CD4-positive, alpha-beta T cell treated with Interleukin-1 beta for 1 hour (primary cell): Measurements from ENCODE around the gene KRTAP24-1.

Source experiments
- DNase-seq, 2 donors: peaks; one replicate each; pipeline ENCODE4 v3.0.0-alpha.2; 2020 to 2022

Gene KRTAP24-1, protein sequence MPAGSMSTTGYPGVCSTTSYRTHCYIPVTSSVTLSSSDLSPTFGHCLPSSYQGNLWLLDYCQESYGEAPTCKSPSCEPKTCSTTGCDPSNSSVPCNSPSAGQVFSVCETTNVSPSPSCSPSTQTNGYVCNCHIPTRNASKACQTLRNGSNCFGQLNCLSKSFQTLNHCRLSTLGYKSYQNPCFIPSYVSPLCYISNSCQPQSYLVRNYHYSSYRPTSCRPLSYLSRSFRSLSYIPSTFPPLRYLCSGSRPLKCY

DNA sequence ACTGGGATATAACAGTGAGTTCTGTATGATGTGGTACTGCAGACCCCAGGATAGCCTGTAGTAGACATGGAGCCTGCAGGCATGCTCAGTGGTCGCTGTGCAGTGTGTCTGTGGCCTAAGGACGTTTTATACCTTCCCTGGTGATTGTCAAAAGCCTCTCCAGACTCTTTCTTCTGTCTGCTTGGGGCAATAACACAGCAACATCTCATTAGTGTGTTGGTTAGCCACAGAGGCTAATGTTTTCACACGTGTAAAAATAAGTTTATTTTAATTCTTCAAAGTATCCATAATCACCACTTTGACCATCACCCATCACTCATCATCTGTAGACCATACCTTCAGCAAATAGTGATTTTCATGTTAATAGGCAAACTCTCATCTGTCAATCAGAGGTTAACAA is at the start of gene KRTAP24-1:
Gene KRTAP24-1 (minus strand): TSS at position 101 of the 400 bp plus-strand sequence. CDS start 18 bp downstream, at position 83.
- no peak for DNase-seq

DNA sequence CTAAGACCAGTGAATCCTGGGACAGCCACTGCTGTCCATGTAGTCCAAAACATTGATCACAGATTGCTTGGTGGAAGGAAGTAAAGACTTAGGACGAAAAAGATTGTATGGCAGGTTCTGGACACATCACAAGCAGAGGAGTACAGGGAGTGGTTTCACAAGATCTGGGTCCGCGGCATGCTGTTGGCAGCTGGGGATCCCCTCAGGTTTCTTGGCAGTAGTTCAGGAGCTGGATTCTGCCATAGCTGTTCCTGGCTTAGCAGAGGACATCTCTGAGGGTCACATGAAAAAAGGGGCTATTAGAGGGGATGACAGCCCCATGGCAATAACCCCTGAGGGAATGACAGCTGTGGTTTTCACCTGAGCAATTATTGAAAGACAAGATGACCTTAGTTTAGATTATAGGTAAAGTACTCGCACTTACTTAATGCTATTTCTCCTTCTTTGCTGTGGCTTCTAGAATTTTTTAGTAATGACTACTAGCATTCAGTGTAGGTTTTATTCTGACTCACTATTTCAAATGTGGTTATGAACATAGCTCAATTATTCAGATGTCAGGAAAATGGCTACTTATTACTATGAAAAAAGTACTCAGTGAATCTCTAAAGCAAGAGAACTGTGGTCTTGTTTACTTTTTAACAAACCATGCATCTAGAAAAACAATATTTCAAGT is 46.6 kb upstream of the KRTAP24-1 start:
- DNase-seq, result no peak

DNA sequence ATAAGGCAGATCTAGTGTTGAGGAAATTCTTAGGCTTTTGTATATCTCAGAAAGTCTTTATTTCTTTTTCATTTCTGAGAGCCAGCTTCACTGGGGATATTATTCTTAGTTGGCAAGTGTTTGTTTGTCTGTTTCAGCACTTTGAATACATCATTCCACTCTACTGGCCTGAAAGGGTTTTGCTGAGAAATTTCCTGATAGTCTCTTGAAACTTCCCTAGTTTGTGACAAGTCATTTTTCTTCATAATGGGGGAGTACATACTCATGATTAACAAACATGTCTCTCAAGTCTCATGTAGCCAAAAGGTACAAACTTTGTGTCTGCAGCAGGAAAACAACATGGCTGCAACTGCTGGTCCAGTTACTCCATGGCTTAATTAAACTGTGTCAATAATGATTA is 43.6 kb upstream of the KRTAP24-1 start:
- DNase-seq, result no peak

DNA sequence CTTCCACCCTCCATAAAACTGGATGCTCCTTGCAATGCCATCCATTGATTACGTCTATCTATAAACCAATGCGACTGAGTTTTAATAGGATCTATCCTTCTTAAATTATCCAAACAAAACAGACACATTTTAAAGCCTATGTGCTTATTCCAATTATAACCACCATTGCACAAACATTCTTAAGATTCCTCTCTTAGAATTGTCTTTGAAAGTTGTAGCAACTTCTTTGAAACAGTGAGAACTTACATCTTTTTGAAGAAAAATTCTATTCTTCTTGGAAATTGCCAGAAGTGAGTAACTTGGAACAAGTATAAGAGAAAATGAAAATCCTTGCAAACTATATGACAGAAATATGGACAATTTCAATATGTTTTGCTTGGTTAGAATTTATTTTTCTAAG is 37.5 kb upstream of the KRTAP24-1 start, which contains the start of gene KRTAP26-1:
Gene KRTAP26-1 (minus strand): TSS at position 101 of the 400 bp plus-strand sequence. CDS start 280 bp downstream, outside the sequence.
- no peak for DNase-seq

DNA sequence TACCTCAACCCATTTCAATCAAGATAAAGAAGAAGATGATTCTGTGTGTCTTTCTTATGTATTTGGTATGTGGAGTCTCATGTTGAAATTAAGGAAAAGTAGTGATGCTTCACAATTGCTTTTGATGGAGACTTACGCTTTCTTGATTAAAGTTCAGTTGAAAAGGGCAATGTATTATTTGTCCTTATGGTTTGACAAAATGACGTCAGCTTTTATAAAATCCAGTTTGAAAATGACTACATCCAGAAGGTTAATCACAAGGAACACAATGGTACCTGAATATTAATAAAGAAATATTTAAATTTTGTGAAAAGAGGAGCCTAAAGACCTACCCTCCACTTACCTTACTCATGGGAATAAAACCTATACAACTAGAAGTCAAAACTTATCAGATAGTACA is 33.0 kb upstream of the KRTAP24-1 start:
- DNase-seq, result no peak

DNA sequence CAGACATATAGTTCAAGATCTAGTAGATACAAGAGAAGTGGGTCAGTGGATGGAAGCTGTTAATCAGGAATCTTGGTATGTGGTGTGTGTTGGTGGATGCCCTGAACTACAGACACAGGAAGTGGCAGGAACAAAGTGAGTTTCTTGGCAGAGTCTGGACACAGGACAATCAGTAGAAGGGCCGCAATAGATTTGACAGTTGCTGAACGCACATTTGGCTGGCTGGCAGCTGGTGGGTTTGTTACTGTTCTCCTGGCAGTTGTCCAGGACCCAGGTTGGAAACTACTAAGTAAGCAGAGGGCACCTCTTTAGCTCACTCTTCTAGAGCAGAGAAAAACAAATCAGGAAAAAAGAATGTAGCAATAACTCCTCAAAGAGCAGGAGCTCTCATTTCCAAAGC is 24.1 kb upstream of the KRTAP24-1 start:
- no peak for DNase-seq

DNA sequence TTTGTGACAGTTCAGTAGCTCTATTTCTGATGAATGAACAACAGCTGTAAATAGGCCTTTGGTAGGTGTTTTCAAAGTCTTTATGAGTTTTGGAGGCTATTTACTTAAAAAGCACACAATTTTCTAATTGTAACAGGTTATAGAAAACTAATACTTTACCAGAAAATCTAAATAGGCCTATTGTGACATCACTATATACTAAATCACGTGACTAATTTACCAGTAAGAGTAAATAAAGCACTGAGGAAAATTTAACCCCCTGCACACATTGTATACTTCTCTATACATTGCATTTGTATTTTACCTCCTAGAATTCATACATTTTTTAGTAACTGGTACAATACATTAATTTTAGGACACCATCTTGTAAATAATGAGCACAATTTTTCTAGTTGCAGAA is 22.4 kb upstream of the KRTAP24-1 start:
- DNase-seq, result no peak

DNA sequence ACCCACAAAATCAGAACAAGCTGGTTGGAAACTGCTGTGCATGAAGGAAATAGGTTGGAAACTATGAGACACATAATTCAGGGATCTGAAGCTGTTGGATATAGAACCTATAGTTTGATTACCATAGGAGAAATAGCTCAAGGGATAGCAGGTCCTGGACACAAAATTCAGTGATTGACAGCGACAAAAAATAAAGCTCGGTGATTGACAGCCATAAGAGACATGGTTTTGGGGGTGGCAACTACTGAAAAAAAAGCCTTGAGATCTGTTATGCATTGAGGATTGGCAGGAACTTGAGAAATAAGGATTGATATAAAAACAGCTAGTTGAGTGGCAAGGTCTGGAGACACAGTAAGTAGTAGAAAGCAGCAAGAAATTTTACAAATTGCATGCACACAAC is 6.5 kb upstream of the KRTAP24-1 start, which contains the start of gene KRTAP25-1:
Gene KRTAP25-1 (minus strand): TSS at position 300 of the 400 bp plus-strand sequence. CDS start 24 bp downstream, at position 276.
- DNase-seq, result no peak

DNA sequence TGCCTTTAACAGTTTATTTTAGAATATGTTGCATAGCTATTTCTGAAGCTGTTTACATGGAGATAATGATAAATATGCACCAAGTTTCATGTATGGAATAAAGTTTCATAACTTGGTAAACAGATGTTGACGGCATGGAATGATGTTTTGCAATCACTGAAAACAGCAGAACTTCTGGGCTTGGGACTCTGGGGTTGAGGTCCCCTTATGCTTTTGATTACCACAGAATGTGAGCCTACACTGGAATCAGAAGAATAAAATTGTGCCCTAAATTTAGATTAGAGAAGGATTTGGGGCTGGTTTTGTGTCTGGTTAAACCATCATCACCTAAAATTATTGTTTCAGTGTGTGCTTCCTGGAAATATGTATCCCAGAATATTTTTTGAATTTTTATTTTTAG is 11.1 kb downstream of the KRTAP24-1 start:
- DNase-seq, result no peak

DNA sequence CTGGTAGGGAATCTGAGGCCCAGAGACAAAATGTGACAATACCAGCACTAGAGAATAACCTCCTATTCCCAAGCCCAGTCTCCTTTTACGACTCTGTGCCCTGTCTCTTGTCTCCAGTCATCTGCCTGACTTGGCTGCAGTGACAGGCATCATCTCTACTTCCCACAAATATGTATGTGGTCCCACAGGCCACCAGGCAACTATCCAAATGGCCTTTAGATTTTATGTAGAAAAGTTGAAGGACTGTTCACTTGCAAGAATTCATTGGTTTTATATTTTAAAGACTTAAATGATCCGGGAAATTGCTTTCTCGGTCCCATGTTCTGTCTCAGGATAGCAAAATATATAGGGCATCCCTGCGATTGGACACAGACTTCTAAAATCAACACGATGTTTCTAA is 11.6 kb downstream of the KRTAP24-1 start:
- no peak for DNase-seq

DNA sequence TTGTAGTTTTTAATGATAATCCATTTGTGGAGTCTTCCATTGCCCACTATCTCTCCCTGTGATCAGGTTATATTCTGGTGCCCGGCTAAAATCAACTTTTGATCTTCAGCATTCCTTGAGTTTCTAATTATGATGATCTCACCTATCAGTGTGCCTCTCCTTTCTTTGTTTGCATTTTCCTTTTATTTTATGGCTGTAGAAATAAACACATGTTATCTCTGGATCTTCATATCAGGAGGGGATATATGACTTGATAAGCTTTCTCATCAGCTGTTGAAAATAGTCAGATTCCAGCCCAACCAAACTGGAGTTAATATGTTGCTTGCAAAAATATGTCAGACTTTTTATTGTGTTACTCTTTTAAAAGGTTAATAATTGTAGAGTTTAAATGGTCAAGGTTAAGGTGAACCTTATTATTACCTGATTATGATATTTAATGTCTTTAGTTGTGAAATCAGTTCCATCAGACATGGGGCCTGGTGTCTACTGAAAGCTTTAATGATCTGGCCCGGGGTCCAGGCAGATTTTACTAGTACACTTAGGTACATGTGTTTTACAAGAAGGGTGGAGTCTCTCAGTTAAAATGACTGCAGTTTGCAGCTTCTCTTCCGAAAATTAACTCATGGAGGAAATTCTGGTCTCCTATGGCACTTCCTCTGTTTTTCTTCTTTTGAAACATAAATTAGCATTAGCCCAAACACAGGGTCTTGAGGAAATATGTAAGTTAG is 12.8 kb downstream of the KRTAP24-1 start:
- no peak for DNase-seq

DNA sequence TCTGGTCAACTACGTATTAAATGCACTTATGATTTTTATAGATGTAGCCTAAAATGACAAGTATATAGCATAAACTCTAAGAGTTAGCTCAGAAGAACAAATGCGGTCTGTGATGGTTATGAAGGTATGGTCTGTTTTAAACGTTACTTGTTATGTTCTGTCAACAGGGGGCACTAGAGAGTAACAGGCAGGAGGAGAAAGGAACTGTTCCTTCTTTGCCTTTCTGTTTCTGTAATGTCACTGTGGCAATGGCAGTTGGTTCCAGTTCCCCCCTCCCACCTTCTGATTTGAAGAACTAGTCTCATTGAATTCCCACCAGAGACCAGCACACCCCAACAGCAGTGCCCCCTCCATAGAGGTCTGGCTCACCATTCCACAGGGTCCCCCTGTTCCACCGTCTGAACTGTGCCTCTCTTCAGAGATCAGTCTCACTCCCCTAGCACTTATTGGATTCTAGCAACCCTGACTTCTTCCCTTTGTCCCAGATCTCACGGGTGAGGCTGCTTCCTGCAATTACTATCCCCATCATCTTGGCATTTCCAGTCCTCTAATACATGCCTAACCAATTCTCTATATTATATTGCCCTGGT is 14.0 kb downstream of the KRTAP24-1 start:
- DNase-seq, result no peak

DNA sequence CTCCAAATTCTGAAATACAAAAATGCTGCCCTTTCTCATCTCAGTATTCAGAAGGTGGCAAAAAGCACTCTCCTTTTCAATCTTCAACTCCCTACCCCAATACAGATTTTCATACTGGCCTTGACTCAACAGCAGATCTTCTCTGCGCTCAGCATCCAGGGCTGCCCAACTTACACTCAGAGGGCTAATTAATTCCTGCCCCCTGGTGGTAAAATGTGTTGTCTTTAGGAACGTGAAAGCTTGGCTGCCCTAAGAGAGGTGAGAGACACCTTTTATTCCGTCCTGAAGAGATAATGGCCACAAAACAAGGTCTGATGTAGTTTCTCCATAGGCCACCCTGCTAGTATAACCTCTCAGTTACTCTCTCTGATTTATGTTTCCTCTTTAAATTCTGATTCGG is 25.0 kb downstream of the KRTAP24-1 start:
- DNase-seq, result no peak

DNA sequence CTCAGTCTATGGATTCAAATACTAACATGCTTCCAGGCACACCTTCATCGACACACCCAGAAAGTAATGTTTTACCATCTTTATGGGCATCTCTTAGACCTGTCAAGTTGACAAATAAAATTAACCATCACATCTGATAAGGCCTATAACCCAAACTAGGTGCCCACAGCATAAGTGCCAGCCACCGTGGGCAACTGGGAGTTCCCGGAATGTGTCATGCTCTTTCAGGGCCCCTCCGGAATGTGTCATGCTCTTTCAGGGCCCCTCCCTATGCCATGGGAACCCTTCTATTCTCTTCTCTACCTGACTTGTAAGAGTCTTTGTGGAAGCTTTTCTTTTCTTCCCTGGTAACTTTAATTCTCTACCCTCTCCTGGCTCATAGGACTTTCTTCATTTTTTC is 26.6 kb downstream of the KRTAP24-1 start:
- DNase-seq, result no peak

DNA sequence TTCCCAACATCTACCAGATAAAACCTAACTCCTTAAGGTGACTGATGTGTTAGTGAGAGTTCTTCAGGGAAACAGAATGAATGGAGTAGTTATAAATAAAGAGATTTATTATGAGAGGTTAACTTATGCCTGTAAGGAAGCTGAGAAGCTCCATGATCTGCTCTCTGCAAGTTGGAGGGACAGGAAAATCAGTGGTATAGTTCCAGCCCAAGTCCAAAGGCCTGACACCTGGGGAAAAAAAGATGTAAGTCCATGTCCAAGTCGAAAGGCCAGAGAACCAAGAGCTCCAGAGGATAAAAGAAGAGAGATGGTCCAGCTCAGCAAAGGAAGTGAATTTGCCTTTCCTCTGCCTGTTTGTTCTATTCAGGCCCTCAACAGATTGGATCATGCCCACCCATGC is 27.1 kb downstream of the KRTAP24-1 start:
- no peak for DNase-seq

DNA sequence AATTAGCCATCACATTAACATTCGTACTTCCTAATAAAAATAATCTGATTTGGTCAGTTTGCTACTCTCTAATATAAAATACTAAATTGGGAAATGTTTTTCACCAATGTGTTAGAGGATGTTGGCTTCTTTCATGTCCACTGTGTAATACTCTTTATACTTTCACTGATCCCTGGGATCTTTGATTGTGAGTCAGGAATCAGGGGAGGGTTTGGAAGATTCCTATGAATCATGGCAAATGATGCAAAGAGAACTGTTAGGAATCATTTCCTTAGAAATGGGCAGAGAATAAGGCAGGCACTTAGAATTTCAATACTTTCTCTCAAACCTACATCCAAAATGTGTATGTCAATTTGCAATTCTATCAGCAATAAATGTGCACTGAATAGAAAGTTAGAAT is 31.0 kb downstream of the KRTAP24-1 start:
- DNase-seq, result no peak

DNA sequence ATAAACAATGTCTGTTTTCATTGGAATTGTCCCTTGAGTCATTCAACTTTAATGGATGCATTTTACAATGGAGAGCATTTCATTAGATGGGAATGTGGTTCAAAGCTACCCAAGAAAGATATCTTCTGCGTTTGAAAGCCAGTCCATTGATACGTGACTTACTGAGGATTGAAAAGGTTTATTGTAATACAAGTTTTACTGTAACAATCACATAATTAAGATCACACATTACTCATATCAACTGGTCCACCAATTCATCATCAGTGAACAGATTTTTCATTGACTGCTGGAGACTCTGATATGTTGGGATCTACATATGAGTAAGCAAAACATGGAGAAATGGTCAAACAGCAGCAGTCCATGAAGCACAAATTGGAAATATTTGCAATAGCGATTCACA is 32.8 kb downstream of the KRTAP24-1 start:
- DNase-seq, result no peak

DNA sequence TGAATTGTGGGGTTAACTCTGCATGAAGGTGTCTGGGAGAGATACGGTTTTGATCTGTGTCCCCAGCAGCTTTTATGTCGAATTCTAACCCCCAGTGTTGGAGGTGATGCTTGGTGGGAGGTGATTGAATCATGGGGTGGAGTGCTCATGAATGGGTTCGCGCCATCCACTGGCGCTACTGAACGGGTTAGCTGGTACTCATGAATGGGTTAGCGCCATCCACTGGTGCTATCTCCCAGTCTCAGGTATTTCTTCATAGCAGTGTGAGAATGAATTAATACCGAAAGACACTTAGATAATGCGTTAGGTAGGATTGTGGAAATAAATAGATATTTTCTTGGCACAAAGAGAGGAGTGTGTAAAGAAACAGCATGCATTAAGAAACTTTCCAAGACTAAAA is 33.9 kb downstream of the KRTAP24-1 start:
- DNase-seq, result no peak

DNA sequence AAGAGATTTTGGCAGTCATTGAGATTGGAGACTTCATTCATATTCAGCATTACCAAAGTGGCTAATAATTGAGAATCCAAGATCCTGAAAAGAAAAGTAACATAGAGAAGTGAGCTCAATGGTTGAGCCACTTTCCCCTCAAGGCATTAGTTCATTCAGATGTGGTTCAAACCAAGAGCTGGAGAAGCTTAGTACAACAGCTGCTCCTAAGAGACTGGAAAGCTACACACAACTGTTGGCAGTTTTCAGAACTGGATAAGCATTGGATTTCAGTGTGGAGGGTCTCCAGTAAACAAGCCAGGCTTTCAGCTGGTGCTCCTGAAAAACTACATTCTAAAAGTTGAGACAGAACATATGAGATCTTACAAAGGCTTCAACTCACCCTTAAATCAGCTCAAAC is 37.7 kb downstream of the KRTAP24-1 start:
- no peak for DNase-seq

DNA sequence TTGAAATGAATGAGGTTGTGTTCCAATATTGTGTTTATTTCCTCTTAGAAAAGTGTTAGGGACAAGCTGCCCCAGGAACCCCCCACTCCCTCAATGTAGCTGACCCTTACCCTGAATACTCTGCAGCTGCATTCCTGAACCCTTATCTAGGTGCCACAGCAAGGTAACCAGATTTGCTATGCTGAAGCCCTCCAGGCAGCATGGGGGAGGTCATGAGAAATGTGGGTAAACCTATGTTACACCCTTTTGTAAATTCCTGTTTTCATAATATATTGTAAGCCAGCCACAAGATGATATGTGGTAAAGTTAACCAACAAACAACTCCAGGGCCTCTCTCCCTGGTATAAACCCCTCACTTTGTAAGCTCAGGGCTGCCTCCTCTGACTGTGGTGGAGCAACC is 39.1 kb downstream of the KRTAP24-1 start:
- no peak for DNase-seq

DNA sequence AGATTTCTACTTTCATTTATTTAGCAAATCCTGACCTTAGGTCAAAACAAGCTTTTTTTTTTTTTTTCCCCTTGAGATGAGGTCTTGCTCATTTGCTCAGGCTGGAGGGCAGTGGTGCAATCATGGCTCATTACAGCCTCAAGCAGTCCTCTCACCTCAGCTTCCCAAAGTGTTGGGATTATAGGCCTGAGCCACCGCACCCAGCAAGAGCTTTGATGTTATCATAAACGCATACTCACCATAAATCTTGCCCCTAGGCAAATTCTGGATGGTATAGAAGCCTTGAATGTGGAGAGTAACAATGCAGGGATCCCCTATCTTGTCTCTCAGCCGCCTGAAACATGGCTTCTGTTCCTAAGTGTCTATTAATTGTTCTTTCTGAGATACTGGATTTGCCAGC is 42.1 kb downstream of the KRTAP24-1 start:
- DNase-seq, result no peak

DNA sequence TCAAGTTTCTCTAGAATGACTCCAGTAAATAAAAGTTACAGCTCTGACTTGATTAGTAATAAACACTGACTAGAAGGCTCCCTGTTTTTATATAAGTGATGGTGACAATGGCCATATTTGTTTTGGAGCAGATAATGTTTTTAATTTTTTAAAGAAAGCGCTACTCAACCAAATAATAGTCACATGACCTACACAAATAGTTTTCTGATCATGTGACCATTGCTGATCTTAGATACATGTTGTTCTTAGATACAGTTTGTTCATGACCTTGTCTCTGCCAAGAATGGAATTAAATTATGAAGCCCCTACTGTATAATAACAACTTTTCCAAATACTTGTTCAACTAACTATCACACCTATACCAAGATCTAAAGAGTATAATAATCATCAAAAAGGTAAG is 44.6 kb downstream of the KRTAP24-1 start:
- DNase-seq, result no peak

DNA sequence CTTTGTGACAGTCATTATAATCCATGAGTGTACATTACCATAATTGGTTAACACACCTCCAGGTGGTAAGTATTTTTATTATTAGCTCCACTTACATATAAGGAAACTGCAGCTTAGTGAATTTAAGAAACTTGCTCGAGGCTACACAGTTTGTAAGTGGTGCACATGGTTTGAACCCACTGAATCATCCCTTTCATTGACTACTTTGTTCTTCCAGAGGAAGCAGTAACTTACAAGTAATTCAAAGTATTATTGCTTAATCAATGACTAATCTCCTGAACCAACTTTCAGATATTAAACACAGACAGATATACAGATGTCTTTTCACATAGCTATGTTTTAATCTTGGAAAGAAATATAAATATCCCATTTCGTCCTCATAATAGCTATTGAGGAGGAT is 48.1 kb downstream of the KRTAP24-1 start:
- DNase-seq, result no peak

DNA sequence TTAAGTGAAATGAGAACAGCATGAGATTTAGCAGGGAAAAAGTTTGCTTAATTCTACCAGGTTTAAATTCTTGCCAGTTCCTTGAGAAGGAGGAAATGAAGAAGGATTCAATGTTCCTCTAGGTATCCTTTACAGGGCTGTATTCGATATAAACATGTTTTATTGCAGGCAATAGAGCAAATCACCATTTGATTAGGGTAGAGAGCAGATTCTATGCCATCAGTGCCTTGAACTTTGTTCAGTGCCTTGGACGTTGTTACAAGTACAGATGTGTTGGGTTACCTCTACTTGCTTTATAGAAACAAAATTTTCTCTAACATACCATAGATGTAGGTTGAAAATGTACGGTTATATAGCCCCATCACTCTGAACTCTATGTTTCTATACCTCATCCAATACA is 48.7 kb downstream of the KRTAP24-1 start:
- DNase-seq, result no peak
